Endothelial cell of umbilical vein (primary cell): ENCODE data around the gene SCYL1.

Experiments used
- CTCF ChIP-seq, 2 donors: IDR thresholded peaks; 1 replicate in 1 of 2; 2 replicates in 1 of 2; pipeline ENCODE4 v1.5.1; 2011; ENCODE audit warnings: low read length in 2 of 2, mild to moderate bottlenecking in 2 of 2, moderate library complexity in 2 of 2, control low read depth in 1 of 2, inconsistent platforms in 1 of 2, low read depth in 1 of 2; ENCODE audit not compliant: insufficient read depth in 1 of 2; ENCODE audit errors: extremely low read depth in 1 of 2
- POLR2AphosphoS5 ChIP-seq: IDR thresholded peaks from 2 replicates; pipeline ENCODE4 v1.6.1; 2012; ENCODE audit warnings: low read depth, mild to moderate bottlenecking, control low read depth, low read length, moderate library complexity; ENCODE audit not compliant: insufficient read depth

- TF ChIP-seq CTCF (IDR thresholded peaks at IDR 0.05; ENCODE audit: extremely low read depth in 1 of 2, insufficient read depth in 1 of 2, low read depth in 1 of 2, low read length in 2 of 2) (no peak), POLR2AphosphoS5 (peak; percentile 55)
Measured at GRCh38 chr11:65491614-65492386, 33.1 kb upstream of the SCYL1 start.
